HFF-Myc (cell line): Measurements from ENCODE around the gene GGTA1.
A peak's percentile ranks its signal among the peaks of the same experiment; 100 is the strongest.

ENCODE experiments used
- DNase-seq: peaks from one replicate; pipeline ENCODE4 v3.0.0-alpha.2; 2011; ENCODE audit warnings: low read depth; ENCODE audit errors: extremely low read depth
- H3K4me3 ChIP-seq: replicated peaks from 2 replicates; pipeline ENCODE4 v1.5.1; 2011; ENCODE audit warnings: low read depth, mild to moderate bottlenecking, control low read depth, low read length
- TF ChIP-seq, protein P1 (sequence below): IDR thresholded peaks from 2 replicates; pipeline ENCODE4 v1.5.1; 2012; ENCODE audit warnings: mild to moderate bottlenecking, low read depth, low read length, control low read depth; ENCODE audit errors: missing control alignments

The GGTA1 gene

DNA sequence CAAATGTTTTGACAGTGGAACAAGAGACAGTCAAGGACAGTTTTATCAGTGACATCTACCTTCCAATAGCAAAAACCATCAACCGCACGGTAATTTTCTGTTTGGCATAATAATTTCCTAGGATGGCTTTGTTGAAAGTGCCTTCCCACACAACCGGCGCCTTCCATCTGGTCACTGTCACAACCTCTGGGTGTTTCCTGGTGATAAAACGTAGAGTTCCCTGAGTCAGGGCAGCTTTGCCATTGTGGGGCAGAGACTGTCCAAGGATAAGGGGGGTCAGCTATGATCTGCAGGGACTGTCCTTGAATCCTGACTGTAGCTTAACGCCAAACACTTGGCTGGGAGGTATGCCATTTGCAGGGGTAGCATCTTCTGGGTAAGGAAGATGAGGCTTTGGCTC is 47.6 kb downstream of the GGTA1 start:
- no peak for DNase-seq
- TF ChIP-seq, protein P1, sequence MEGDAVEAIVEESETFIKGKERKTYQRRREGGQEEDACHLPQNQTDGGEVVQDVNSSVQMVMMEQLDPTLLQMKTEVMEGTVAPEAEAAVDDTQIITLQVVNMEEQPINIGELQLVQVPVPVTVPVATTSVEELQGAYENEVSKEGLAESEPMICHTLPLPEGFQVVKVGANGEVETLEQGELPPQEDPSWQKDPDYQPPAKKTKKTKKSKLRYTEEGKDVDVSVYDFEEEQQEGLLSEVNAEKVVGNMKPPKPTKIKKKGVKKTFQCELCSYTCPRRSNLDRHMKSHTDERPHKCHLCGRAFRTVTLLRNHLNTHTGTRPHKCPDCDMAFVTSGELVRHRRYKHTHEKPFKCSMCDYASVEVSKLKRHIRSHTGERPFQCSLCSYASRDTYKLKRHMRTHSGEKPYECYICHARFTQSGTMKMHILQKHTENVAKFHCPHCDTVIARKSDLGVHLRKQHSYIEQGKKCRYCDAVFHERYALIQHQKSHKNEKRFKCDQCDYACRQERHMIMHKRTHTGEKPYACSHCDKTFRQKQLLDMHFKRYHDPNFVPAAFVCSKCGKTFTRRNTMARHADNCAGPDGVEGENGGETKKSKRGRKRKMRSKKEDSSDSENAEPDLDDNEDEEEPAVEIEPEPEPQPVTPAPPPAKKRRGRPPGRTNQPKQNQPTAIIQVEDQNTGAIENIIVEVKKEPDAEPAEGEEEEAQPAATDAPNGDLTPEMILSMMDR, result no peak
- H3K4me3 ChIP-seq, result no peak overlapping the region

GRCh38 chr9:121451586-121451985 is 48.1 kb downstream of the GGTA1 start:
- TF ChIP-seq, protein P1, result no peak
- DNase-seq, result no peak

GRCh38 chr9:121450241-121450640 is 49.4 kb downstream of the GGTA1 start:
- DNase-seq, result no peak
- TF ChIP-seq, protein P1, result no peak

More at GRCh38 chr9:121451586-121451985, 48.1 kb downstream of the GGTA1 start:
- no peak overlapping the region for H3K4me3 ChIP-seq

GRCh38 chr9:121449786-121450185 is 49.9 kb downstream of the GGTA1 start:
- TF ChIP-seq, protein P1, result no peak
- DNase-seq, result no peak
- no peak overlapping the region for H3K4me3 ChIP-seq

More at GRCh38 chr9:121450241-121450640, 49.4 kb downstream of the GGTA1 start:
- H3K4me3 ChIP-seq, result no peak overlapping the region

DNA sequence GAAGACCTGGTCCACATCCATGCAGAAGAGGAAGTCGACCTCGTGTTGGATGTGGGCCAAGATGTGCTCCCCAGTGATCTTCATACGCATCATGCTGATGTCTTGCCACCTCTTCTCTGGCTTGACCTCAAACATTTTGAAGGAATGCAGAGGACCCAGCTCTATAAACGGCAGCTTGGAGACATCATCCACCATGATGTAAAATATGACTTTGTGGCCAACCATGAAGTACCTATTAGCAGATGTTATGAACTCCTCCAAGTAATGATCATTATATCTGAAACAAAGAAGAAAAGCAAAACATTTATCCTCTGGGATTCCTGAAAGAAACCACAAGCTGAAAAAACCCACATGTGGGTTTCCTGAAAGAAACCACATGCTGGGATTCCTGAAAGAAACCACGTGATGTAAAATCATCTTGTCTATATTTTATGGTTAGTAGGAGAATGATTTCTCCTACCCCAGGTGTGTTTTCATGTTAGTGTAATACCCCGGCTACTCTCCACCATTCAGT is 52.3 kb downstream of the GGTA1 start:
- peak; percentile 80 for DNase-seq
- H3K4me3 ChIP-seq, result no peak overlapping the region
- TF ChIP-seq, protein P1, result no peak

DNA sequence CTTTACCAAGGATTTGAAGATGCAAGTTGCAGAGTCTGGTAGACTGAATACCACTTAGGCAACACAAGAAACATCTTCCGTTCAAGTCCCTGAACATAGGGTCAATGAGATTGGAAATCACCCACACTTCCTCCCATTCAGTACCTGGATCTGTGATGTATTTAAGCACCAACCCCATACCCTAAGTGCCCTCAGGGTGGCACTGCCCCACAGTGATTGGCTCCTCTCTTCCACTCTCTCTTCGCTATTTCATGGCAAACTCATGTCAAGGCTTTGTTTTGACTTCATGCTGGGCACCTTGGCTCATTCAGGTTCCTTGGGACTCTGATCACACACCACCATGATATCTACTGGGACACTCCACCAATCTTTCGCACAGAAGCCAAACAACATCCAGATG is 53.7 kb downstream of the GGTA1 start:
- DNase-seq, result no peak
- TF ChIP-seq, protein P1, result no peak
- no peak overlapping the region for H3K4me3 ChIP-seq

DNA sequence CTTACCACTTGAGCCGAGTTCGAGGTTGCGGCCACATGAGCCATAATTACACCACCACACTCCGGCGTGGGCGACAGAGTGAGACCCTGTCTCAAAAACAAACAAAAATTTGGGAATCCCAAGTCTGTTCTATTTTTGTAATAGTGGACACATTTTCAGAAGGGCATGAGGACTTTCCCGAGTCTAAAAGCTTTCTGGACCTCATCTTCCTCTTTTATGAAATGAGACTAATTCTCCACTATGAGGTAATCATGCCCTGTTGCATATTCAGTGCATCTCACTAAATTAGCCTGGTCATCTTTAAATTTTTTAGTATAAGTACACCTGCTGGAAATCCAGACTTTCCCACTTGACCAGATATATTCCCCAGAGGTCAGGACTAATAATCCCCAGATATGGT is 55.7 kb downstream of the GGTA1 start:
- no peak overlapping the region for H3K4me3 ChIP-seq
- TF ChIP-seq, protein P1, result no peak
- DNase-seq, result no peak
